ENCODE data around the gene ZMYM2. TPM values are rescaled to one million over a fixed set of nuclear protein-coding genes. Genes with fewer than 3 reads are reported as not detected.

ZMYM2 gene
- total RNA-seq, 1 experiment from 2014 or later = 87.1 TPM

- Histone ChIP-seq H3K9me3 (ENCODE audit: low read depth, low read length, poor library complexity, severe bottlenecking) (peaks cover 12% of the 10 kb centered on the region), H3K36me3 (ENCODE audit: insufficient read depth, low read length, poor library complexity, severe bottlenecking) (peaks cover 20% of the 10 kb centered on the region), H3K4me3 (ENCODE audit: low read depth, low read length, poor library complexity, severe bottlenecking) (no peak overlapping the region), H3K27ac (ENCODE audit: low read depth, low read length, poor library complexity, severe bottlenecking) (no peak overlapping the region), H3K4me1 (ENCODE audit: insufficient read depth, low read length, poor library complexity, severe bottlenecking) (no peaks in the 10 kb centered on the region), H3K27me3 (replicated peaks; ENCODE audit: insufficient read depth, low read depth, low read length, poor library complexity) (no peaks in the 10 kb centered on the region)
- POLR2A ChIA-PET (ENCODE audit: low non-redundant PET) = no interaction called here
- no peak for DNase-seq (ENCODE audit: low spot score)
- intact Hi-C loops (cut with micrococcal nuclease; ENCODE audit: unreplicated experiment) = loop anchor here (5.0 kb wide), 1 partner anchor 181 kb away; the partner anchor contains the start of gene GJA3
- TF ChIP-seq EZH2 (IDR thresholded peaks at IDR 0.05; ENCODE audit: borderline replicate concordance, low read depth, low read length, poor library complexity, severe bottlenecking) (no peak), CTCF (conservative IDR thresholded peaks at IDR 0.05; ENCODE audit: low read depth, low read length) (no peak)
- CTCF ChIA-PET = interaction anchor here (0.6 kb wide), 1 partner anchor 113 kb away, joined by 4 read pairs; no protein-coding TSS in a partner anchor
- BruUV-seq (replicated peaks) = no TSS peak
These were observed 23.2 kb downstream of the ZMYM2 start for GRCh38 chr13:19981685-19982238.

- ChIA-PET POLR2A (ENCODE audit: low non-redundant PET) (no interaction called here), CTCF (no interaction called here)
- TF ChIP-seq CTCF (conservative IDR thresholded peaks at IDR 0.05; ENCODE audit: low read depth, low read length) (no peak), EZH2 (IDR thresholded peaks at IDR 0.05; ENCODE audit: borderline replicate concordance, low read depth, low read length, poor library complexity, severe bottlenecking) (no peak)
- DNase-seq (ENCODE audit: low spot score) = no peak
- Histone ChIP-seq H3K9me3 (ENCODE audit: low read depth, low read length, poor library complexity, severe bottlenecking) (peaks cover 12% of the 10 kb centered on the region), H3K4me3 (ENCODE audit: low read depth, low read length, poor library complexity, severe bottlenecking) (no peak overlapping the region), H3K36me3 (ENCODE audit: insufficient read depth, low read length, poor library complexity, severe bottlenecking) (peaks cover 20% of the 10 kb centered on the region), H3K27me3 (replicated peaks; ENCODE audit: insufficient read depth, low read depth, low read length, poor library complexity) (no peaks in the 10 kb centered on the region), H3K4me1 (ENCODE audit: insufficient read depth, low read length, poor library complexity, severe bottlenecking) (no peaks in the 10 kb centered on the region), H3K27ac (ENCODE audit: low read depth, low read length, poor library complexity, severe bottlenecking) (no peak overlapping the region)
- intact Hi-C loops (cut with micrococcal nuclease; ENCODE audit: unreplicated experiment) = loop anchor here (5.0 kb wide), 1 partner anchor 180 kb away; the partner anchor contains the start of gene GJA3
- BruUV-seq (replicated peaks) = no TSS peak
These were observed 24.0 kb downstream of the ZMYM2 start for GRCh38 chr13:19982447-19983043.

GRCh38 chr13:19984430-19985218 is 26.1 kb downstream of the ZMYM2 start:
- peak; percentile 54 for DNase-seq (ENCODE audit: low spot score)
- BruUV-seq (replicated peaks) = no TSS peak
- TF ChIP-seq EZH2 (IDR thresholded peaks at IDR 0.05; ENCODE audit: borderline replicate concordance, low read depth, low read length, poor library complexity, severe bottlenecking) (no peak), CTCF (conservative IDR thresholded peaks at IDR 0.05; ENCODE audit: low read depth, low read length) (peak; percentile 71)
- intact Hi-C loops (cut with micrococcal nuclease; ENCODE audit: unreplicated experiment) = loop anchor here (5.0 kb wide), 1 partner anchor 178 kb away; the partner anchor contains the start of gene GJA3
- Histone ChIP-seq H3K4me1 (ENCODE audit: insufficient read depth, low read length, poor library complexity, severe bottlenecking) (no peaks in the 10 kb centered on the region), H3K9me3 (ENCODE audit: low read depth, low read length, poor library complexity, severe bottlenecking) (peaks cover 1% of the 10 kb centered on the region), H3K4me3 (ENCODE audit: low read depth, low read length, poor library complexity, severe bottlenecking) (no peak overlapping the region), H3K27ac (ENCODE audit: low read depth, low read length, poor library complexity, severe bottlenecking) (no peak overlapping the region), H3K27me3 (replicated peaks; ENCODE audit: insufficient read depth, low read depth, low read length, poor library complexity) (no peaks in the 10 kb centered on the region), H3K36me3 (ENCODE audit: insufficient read depth, low read length, poor library complexity, severe bottlenecking) (peaks cover 10% of the 10 kb centered on the region)
- CTCF ChIA-PET = interaction anchor here (0.6 to 0.9 kb wide), 4 partner anchors 19 to 174 kb away, joined by 3 to 15 read pairs (median 5); no protein-coding TSS in a partner anchor
- POLR2A ChIA-PET (ENCODE audit: low non-redundant PET) = interaction anchor here (0.6 kb wide), 1 partner anchor 14 kb away, joined by 3 read pairs; no protein-coding TSS in a partner anchor

All from A673 (cell line).